ENCODE results near the gene ZNF83. TPM values are rescaled to one million over a fixed set of nuclear protein-coding genes. Genes with fewer than 3 reads are reported as not detected.
"Not testable (repeated sequence)": the region's sequence is repeated elsewhere in the genome, so short reads cannot be mapped to it uniquely, and the experiment has no call there.

ZNF83 gene
- total and polyA plus RNA-seq, 10 donors: 31.8 to 87.7 (median 60.7) TPM

- Histone ChIP-seq H3K27ac (no peak overlapping the region), H3K9me3 (peaks cover 0 to 12% (median 2%) of the 10 kb centered on the region in 8 donors), H3K4me1 (no peaks in the 10 kb centered on the region), H3K27me3 (replicated peaks in 1 of 7) (no peaks in the 10 kb centered on the region), H3K36me3 (peaks cover 0 to 30% (median 0%) of the 10 kb centered on the region in 6 donors), H3K4me3 (no peak overlapping the region)
- no peak for DNase-seq
- TF ChIP-seq POLR2AphosphoS5 (IDR thresholded peaks at IDR 0.05) (no peak), CTCF (IDR thresholded peaks at IDR 0.05 in 8 of 11, conservative IDR thresholded peaks at IDR 0.05 in 3 of 11) (no peak), POLR2A (IDR thresholded peaks at IDR 0.05) (no peak)
- 93 to 98% (median 95%) methylated on average over 5 of the region's 5 CpGs for WGBS, 5 donors
- intact Hi-C loops (cut with DNase I; ENCODE audit: low total_unique reads): no loop called here
Measured at GRCh38 chr19:52679598-52679997, 41.4 kb upstream of the ZNF83 start.

GRCh38 chr19:52675239-52675638 is 37.1 kb upstream of the ZNF83 start:
- Histone ChIP-seq H3K9me3 (peaks cover 0 to 12% (median 2%) of the 10 kb centered on the region in 8 donors), H3K27ac (peak overlapping the region in 3 of 8 donors; percentile 4 to 26 (median 19)), H3K36me3 (peaks cover 0 to 29% (median 0%) of the 10 kb centered on the region in 6 donors)
- WGBS, 5 donors: 76 to 93% (median 84%) methylated on average over 6 of the region's 6 CpGs
- intact Hi-C loops (cut with DNase I; ENCODE audit: low total_unique reads); DNase-seq; H3K4me3 ChIP-seq; H3K27me3 ChIP-seq (replicated peaks in 1 of 7); H3K4me1 ChIP-seq: not testable (repeated sequence)

GRCh38 chr19:52673014-52673413 is 34.9 kb upstream of the ZNF83 start:
- Histone ChIP-seq H3K4me3 (no peak overlapping the region), H3K9me3 (peaks cover 0 to 12% (median 2%) of the 10 kb centered on the region in 8 donors), H3K27ac (no peak overlapping the region), H3K27me3 (replicated peaks in 1 of 7) (no peaks in the 10 kb centered on the region), H3K4me1 (peaks cover 0 to 2% (median 0%) of the 10 kb centered on the region in 6 donors), H3K36me3 (peaks cover 0 to 23% (median 0%) of the 10 kb centered on the region in 6 donors)
- no peak for DNase-seq
- TF ChIP-seq POLR2AphosphoS5 (IDR thresholded peaks at IDR 0.05) (no peak), POLR2A (IDR thresholded peaks at IDR 0.05) (no peak), CTCF (IDR thresholded peaks at IDR 0.05 in 8 of 11, conservative IDR thresholded peaks at IDR 0.05 in 3 of 11) (no peak)
- intact Hi-C loops (cut with DNase I; ENCODE audit: low total_unique reads): no loop called here
- WGBS, 5 donors: 88 to 97% (median 95%) methylated on average over 4 of the region's 4 CpGs

GRCh38 chr19:52670046-52670445 is 31.9 kb upstream of the ZNF83 start:
- WGBS, 5 donors: 90 to 97% (median 92%) methylated on average over 4 of the region's 4 CpGs
- Histone ChIP-seq H3K27me3 (replicated peaks in 1 of 7) (no peaks in the 10 kb centered on the region), H3K9me3 (peaks cover 0 to 12% (median 0%) of the 10 kb centered on the region in 8 donors), H3K4me3 (no peak overlapping the region), H3K36me3 (peaks cover 0 to 25% (median 0%) of the 10 kb centered on the region in 6 donors), H3K27ac (no peak overlapping the region), H3K4me1 (peaks cover 0 to 2% (median 0%) of the 10 kb centered on the region in 6 donors)
- peak in 1 of 11 experiments; percentile 4 for TF ChIP-seq CTCF (IDR thresholded peaks at IDR 0.05 in 8 of 11, conservative IDR thresholded peaks at IDR 0.05 in 3 of 11)
- TF ChIP-seq POLR2AphosphoS5 (IDR thresholded peaks at IDR 0.05): no peak
- intact Hi-C loops (cut with DNase I; ENCODE audit: low total_unique reads): no loop called here
- no peak for DNase-seq

GRCh38 chr19:52669586-52669985 is 31.4 kb upstream of the ZNF83 start:
- Histone ChIP-seq H3K9me3 (peaks cover 0 to 8% (median 0%) of the 10 kb centered on the region in 8 donors), H3K4me1 (peaks cover 0 to 2% (median 0%) of the 10 kb centered on the region in 6 donors), H3K27me3 (replicated peaks in 1 of 7) (no peaks in the 10 kb centered on the region), H3K4me3 (no peak overlapping the region), H3K27ac (no peak overlapping the region), H3K36me3 (peaks cover 0 to 30% (median 0%) of the 10 kb centered on the region in 6 donors)
- intact Hi-C loops (cut with DNase I; ENCODE audit: low total_unique reads): no loop called here
- no peak for TF ChIP-seq POLR2A (IDR thresholded peaks at IDR 0.05)
- TF ChIP-seq CTCF (IDR thresholded peaks at IDR 0.05 in 8 of 11, conservative IDR thresholded peaks at IDR 0.05 in 3 of 11): no peak
- no peak for TF ChIP-seq POLR2AphosphoS5 (IDR thresholded peaks at IDR 0.05)
- DNase-seq: no peak
- 92 to 98% (median 95%) methylated on average over 5 of the region's 5 CpGs for WGBS, 5 donors

All from spleen (tissue), 11 donors.